Transverse colon (tissue), 3 donors: ENCODE data around the gene ZNF384.

Source experiments
- CTCF ChIP-seq, 5 experiments: fragments of 200-600 bp in 3 of 5; fragments of 450-650 bp in 2 of 5; sonication (generic) in 3 of 5; IDR thresholded peaks; 1 replicate in 2 of 5; 2 replicates in 3 of 5; pipeline ENCODE4 v1.5.1; 2016 to 2017; ENCODE audit warnings: antibody characterized with exemption in 5 of 5, inconsistent platforms in 3 of 5, mild to moderate bottlenecking in 2 of 5, moderate library complexity in 1 of 5
- POLR2A ChIP-seq: fragments of 450-650 bp; IDR thresholded peaks from one replicate; pipeline ENCODE4 v1.6.1; 2016; ENCODE audit warnings: antibody characterized with exemption, mild to moderate bottlenecking, moderate library complexity

GRCh38 chr12:6639151-6639801 is 49.9 kb downstream of the ZNF384 start:
- TF ChIP-seq CTCF (IDR thresholded peaks at IDR 0.05) = no peak
- TF ChIP-seq POLR2A = no peak
